Testis (tissue), 3 donors: ENCODE results near the gene ADTRP. TPM values are rescaled to one million over a fixed set of nuclear protein-coding genes. Genes with fewer than 3 reads are reported as not detected.

Experiments used
- DNase-seq: peaks from one replicate; pipeline ENCODE4 v3.0.0-alpha.2; 2019
- H3K27ac ChIP-seq, 2 donors: fragments of 200-600 bp; sonication (generic); one replicate each; pipeline ENCODE4 v1.5.1; 2019
- H3K27me3 ChIP-seq: fragments of 200-600 bp; sonication (generic); one replicate; pipeline ENCODE4 v1.5.1; 2019
- H3K36me3 ChIP-seq: fragments of 200-600 bp; sonication (generic); one replicate; pipeline ENCODE4 v1.5.1; 2017; ENCODE audit warnings: low read depth; ENCODE audit errors: missing control alignments
- H3K4me1 ChIP-seq: fragments of 200-600 bp; sonication (generic); one replicate; pipeline ENCODE4 v1.5.1; 2019
- H3K4me3 ChIP-seq, 2 donors: fragments of 200-600 bp; sonication (generic); one replicate each; pipeline ENCODE4 v1.5.1; 2017 to 2019
- H3K9me3 ChIP-seq: fragments of 200-600 bp; sonication (generic); one replicate; pipeline ENCODE4 v1.5.1; 2017
- CTCF ChIP-seq, 3 experiments: fragments of 450-650 bp in 2 of 3; fragments of 200-600 bp in 1 of 3; sonication (generic) in 1 of 3; IDR thresholded peaks; one replicate each; pipeline ENCODE4 v1.5.1; 2016 to 2019; ENCODE audit warnings: antibody characterized with exemption in 3 of 3, mild to moderate bottlenecking in 2 of 3, moderate library complexity in 1 of 3
- POLR2A ChIP-seq: fragments of 450-650 bp; IDR thresholded peaks from one replicate; pipeline ENCODE4 v1.6.1; 2017; ENCODE audit warnings: antibody characterized with exemption, mild to moderate bottlenecking, moderate library complexity
- WGBS, 2 donors: methylation state at CpG; one replicate each; pipeline ENCODE4 v1.1.5; 2018; 5-methylcytosine and 5-hydroxymethylcytosine counted together
- intact Hi-C: fragments of 100-400 bp; cut with DNase I; formaldehyde crosslinking; loops from one replicate; pipeline ENCODE4 v1.15.1; 2023; ENCODE audit warnings: low total_unique reads
- polyA plus RNA-seq: library from polyadenylated mRNA; stranded (reverse); fragments of 350-450 nt; fragmentation: Illumina TruSeq; extraction: RNeasy Lipid Tissue Mini Kit (QIAGEN cat#74804); gene quantifications from one replicate; pipeline ENCODE4 v1.2.3, GENCODE V29; 2014; ENCODE audit warnings: low read depth, low replicate concordance; ENCODE audit not compliant: insufficient read depth
- total RNA-seq, 2 donors: library from RNA; depleted of rRNA; stranded (reverse); fragments of >200 nt; gene quantifications; one replicate each; pipeline ENCODE4 v1.2.3, GENCODE V29; 2016

ADTRP gene
- total and polyA plus RNA-seq, 3 donors from 2014 or later, result 8.3 to 49.6 (median 21.3) TPM

- H3K9me3 ChIP-seq, result no peaks in the 10 kb centered on the region
- no peaks in the 10 kb centered on the region for H3K27me3 ChIP-seq
- DNase-seq, result no peak
- WGBS, 2 donors, result 94% methylated on average over 6 of the region's 6 CpGs
- H3K4me1 ChIP-seq, result no peaks in the 10 kb centered on the region
- intact Hi-C loops, result no loop called here
- TF ChIP-seq POLR2A (no peak), CTCF (IDR thresholded peaks at IDR 0.05) (no peak)
- no peaks in the 10 kb centered on the region for H3K36me3 ChIP-seq
- no peak overlapping the region for H3K27ac ChIP-seq
- no peak overlapping the region for H3K4me3 ChIP-seq
These were observed 74.9 kb downstream of the ADTRP start for GRCh38 chr6:11703725-11704124.

DNA sequence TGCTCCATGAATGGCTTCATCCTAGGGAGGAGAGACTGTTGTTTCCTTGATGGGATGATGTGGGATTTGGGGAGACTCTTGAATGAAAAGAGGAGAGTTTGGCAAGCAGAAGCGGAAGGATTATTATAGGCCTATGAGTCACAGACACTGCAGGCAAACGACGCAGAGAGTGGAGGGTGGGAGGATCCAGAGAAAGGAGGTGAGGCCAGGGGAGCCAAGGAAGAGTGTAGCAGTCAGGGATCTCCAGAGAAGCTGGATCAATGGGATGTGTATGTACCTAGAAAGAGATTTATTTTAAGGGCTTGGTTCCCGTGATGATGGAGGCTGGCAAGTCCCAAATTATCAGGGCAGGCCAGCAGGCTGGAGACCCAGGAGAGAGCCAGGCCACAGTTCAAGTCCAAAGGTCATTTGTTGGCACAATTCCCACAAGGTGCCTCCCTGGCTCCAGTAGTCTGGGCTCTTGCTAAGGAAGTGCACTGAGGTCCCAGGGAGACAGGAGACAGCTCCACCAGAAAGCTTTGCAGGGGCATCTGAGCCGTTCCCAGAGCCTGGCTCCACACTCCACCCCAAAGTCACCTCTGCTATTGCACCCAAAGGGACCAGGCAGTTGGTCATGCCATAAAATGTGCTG, 76.0 kb downstream of the ADTRP start:
- no peak for DNase-seq
- intact Hi-C loops, result no loop called here
- Histone ChIP-seq H3K9me3 (no peaks in the 10 kb centered on the region), H3K36me3 (no peaks in the 10 kb centered on the region), H3K4me3 (no peak overlapping the region), H3K4me1 (no peaks in the 10 kb centered on the region), H3K27me3 (no peaks in the 10 kb centered on the region), H3K27ac (no peak overlapping the region)
- TF ChIP-seq POLR2A (no peak), CTCF (IDR thresholded peaks at IDR 0.05) (no peak)
- WGBS, 2 donors, result 73 to 79% methylated on average over 5 of the region's 5 CpGs

DNA sequence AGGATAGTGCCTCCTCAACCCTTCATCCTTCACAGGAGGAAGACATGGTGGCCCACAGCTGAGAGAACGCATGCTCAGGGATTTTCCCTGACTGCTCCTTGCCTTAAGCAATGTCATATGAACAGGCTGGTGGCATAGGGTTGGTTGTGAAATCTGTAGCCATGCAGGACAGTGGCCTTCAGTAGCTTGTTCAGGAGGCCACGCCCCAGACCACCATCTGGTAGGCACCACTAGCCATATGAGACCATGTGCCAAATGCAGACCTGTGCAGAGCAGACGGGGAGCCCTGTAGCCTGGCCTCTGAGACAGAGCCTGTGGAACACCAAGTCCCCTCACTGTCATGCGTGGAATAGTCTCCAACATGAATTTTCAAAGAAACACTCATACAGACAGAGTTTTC, 76.5 kb downstream of the ADTRP start:
- H3K36me3 ChIP-seq, result no peaks in the 10 kb centered on the region
- H3K4me3 ChIP-seq, result no peak overlapping the region
- H3K27me3 ChIP-seq, result no peaks in the 10 kb centered on the region
- intact Hi-C loops, result no loop called here
- no peaks in the 10 kb centered on the region for H3K4me1 ChIP-seq
- TF ChIP-seq POLR2A, result no peak
- TF ChIP-seq CTCF (IDR thresholded peaks at IDR 0.05), result no peak
- 91 to 93% methylated on average over 4 of the region's 4 CpGs for WGBS, 2 donors
- H3K9me3 ChIP-seq, result no peaks in the 10 kb centered on the region
- no peak overlapping the region for H3K27ac ChIP-seq
- no peak for DNase-seq

- no peak overlapping the region for H3K4me3 ChIP-seq
- no peak overlapping the region for H3K27ac ChIP-seq
- DNase-seq, result no peak
- H3K9me3 ChIP-seq, result no peaks in the 10 kb centered on the region
- no peaks in the 10 kb centered on the region for H3K36me3 ChIP-seq
- WGBS, 2 donors, result 85% methylated on average over 6 of the region's 6 CpGs
- intact Hi-C loops, result no loop called here
- no peaks in the 10 kb centered on the region for H3K27me3 ChIP-seq
- H3K4me1 ChIP-seq, result no peaks in the 10 kb centered on the region
- TF ChIP-seq POLR2A, result no peak
- TF ChIP-seq CTCF (IDR thresholded peaks at IDR 0.05), result no peak
These were observed 77.0 kb downstream of the ADTRP start for GRCh38 chr6:11701573-11701972.

GRCh38 chr6:11700118-11700718, 78.4 kb downstream of the ADTRP start:
- intact Hi-C loops, result no loop called here
- H3K4me3 ChIP-seq, result no peak overlapping the region
- no peaks in the 10 kb centered on the region for H3K9me3 ChIP-seq
- WGBS, 2 donors, result 86 to 98% methylated on average over 2 of the region's 2 CpGs
- no peaks in the 10 kb centered on the region for H3K4me1 ChIP-seq
- no peak for TF ChIP-seq POLR2A
- peak in 1 of 3 experiments; percentile 52 for TF ChIP-seq CTCF (IDR thresholded peaks at IDR 0.05)
- no peak overlapping the region for H3K27ac ChIP-seq
- H3K36me3 ChIP-seq, result no peaks in the 10 kb centered on the region
- no peaks in the 10 kb centered on the region for H3K27me3 ChIP-seq
- DNase-seq, result no peak
